ENCODE measurements around the gene SLC6A6.

DNA sequence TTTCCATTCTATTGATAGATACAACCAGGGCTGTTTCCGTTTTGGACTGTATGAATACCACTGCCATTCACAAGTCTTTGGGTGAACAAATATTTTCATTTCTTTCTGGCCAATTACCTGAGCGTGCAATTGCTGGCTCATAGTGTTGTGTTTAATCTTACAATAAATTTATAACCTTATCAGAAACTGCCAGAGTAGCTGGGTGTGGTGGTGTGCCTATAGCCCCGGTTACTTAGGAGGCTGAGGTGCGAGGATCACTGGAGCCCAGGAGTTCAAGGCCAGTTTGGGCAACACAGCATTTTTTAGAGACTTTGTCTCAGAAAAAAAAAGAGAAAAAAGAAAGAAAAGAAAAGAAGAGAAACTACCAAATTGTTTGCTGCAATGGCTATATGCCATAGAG, 5.4 kb upstream of the SLC6A6 start:
- TF ChIP-seq CTCF (IDR thresholded peaks at IDR 0.05; ENCODE audit: insufficient read depth, low read length, poor library complexity, severe bottlenecking) (no peak), EZH2phosphoT487 (conservative IDR thresholded peaks at IDR 0.05; ENCODE audit: low read length) (no peak)

Measured in SU-DHL-6 (cell line).